Measurements from ENCODE around the gene PFN1. TPM values are rescaled to one million over a fixed set of nuclear protein-coding genes. Genes with fewer than 3 reads are reported as not detected.

Gene PFN1
- total RNA-seq, 1 experiment from 2014 or later = 1,213 TPM

DNA sequence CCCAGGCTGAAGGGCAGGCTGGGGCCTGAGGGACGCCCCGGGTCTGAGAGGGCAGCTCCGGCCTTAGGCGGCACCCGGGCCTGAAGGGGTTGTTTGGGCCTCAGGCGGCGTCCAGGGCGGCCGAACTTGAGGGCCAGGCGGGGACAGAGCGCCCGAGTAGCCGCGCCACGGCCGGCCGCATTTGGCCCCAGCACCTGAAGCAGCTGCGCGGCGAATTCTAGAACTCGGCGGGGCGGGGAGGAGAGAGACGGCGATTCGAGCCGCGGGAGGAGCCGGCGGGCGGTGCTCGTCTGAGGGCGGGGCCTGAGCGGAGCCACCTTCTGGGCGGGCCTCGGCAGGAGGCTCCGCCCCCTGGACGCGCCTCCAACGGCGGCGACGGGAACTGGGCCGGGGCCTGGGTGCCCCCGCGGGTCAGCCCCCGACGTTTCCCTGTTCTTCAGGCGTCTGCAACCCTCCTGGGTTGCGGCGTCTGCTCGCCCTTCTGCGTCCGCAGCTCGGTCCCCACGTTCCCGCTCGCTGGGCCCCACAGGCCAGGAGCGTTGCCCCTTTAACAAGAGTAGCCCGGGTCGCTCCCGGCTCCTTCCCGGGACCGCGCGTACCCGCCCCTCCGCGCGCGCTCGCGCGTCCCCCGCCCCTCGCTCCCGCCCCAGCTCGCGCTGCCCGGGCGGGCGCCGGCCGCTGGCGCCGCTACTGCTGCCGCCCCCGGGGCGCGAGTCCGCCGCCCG is 49.1 kb upstream of the PFN1 start, which contains the start of the genes INCA1 and KIF1C:
INCA1 (minus strand) TSS at position 221 of the 725 bp plus-strand sequence. CDS start 3,085 bp downstream, outside the sequence.
KIF1C (plus strand) TSS at position 649 of the 725 bp plus-strand sequence. CDS start 2,297 bp downstream, outside the sequence.
- ATAC-seq = peak; percentile 89
- no peak for TF ChIP-seq EGR1 (IDR thresholded peaks at IDR 0.05; ENCODE audit: low read depth)
- peak; percentile 85 for TF ChIP-seq POLR2AphosphoS5 (IDR thresholded peaks at IDR 0.05; ENCODE audit: low read depth, low read length)
- TF ChIP-seq SIN3A (IDR thresholded peaks at IDR 0.05; ENCODE audit: low read depth) = peak; percentile 12; the same call in 1 of the 2 replicates
- TF ChIP-seq, protein P1, sequence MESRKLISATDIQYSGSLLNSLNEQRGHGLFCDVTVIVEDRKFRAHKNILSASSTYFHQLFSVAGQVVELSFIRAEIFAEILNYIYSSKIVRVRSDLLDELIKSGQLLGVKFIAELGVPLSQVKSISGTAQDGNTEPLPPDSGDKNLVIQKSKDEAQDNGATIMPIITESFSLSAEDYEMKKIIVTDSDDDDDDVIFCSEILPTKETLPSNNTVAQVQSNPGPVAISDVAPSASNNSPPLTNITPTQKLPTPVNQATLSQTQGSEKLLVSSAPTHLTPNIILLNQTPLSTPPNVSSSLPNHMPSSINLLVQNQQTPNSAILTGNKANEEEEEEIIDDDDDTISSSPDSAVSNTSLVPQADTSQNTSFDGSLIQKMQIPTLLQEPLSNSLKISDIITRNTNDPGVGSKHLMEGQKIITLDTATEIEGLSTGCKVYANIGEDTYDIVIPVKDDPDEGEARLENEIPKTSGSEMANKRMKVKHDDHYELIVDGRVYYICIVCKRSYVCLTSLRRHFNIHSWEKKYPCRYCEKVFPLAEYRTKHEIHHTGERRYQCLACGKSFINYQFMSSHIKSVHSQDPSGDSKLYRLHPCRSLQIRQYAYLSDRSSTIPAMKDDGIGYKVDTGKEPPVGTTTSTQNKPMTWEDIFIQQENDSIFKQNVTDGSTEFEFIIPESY (IDR thresholded peaks at IDR 0.05; ENCODE audit: extremely low read depth, insufficient replicate concordance, low read length) = no peak
- TF ChIP-seq, protein P2, sequence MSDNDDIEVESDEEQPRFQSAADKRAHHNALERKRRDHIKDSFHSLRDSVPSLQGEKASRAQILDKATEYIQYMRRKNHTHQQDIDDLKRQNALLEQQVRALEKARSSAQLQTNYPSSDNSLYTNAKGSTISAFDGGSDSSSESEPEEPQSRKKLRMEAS (IDR thresholded peaks at IDR 0.05) = peak; percentile 36; the same call in 1 of the 2 replicates
- TF ChIP-seq SP1 (IDR thresholded peaks at IDR 0.05; ENCODE audit: low read depth) = peak; percentile 80
- no peak for TF ChIP-seq POLR2A (IDR thresholded peaks at IDR 0.05; ENCODE audit: borderline replicate concordance, extremely low read depth, insufficient read depth, insufficient read length)
- peak; percentile 62; the same call in 1 of the 2 replicates for TF ChIP-seq ZFX (IDR thresholded peaks at IDR 0.05)
- no peaks in the 10 kb centered on the region for H3K9me2 ChIP-seq (ENCODE audit: insufficient read depth)
- no peaks in the 10 kb centered on the region for H4K20me1 ChIP-seq (ENCODE audit: insufficient read depth)
- H3K27me3 ChIP-seq (ENCODE audit: insufficient read depth, low read length) = no peaks in the 10 kb centered on the region
- peaks cover 16 to 27% of the 10 kb centered on the region in 2 experiments for H3K4me1 ChIP-seq (ENCODE audit: control insufficient read depth in 1 of 2, insufficient read depth in 2 of 2, low read length in 2 of 2)
- H3K9me3 ChIP-seq (ENCODE audit: control insufficient read depth in 1 of 2, insufficient read depth in 1 of 2, low read depth in 1 of 2, low read length in 2 of 2) = no peaks in the 10 kb centered on the region
- H3K9ac ChIP-seq (ENCODE audit: low read length) = peak within 1 kb of the TSS; percentile 90
- H3K36me3 ChIP-seq (ENCODE audit: control insufficient read depth in 1 of 2, insufficient read depth in 2 of 2, low read length in 2 of 2) = peaks cover 12 to 13% of the 10 kb centered on the region in 2 experiments
- ChIA-PET RAD21 (ENCODE audit: low non-redundant PET in 1 of 2, low total read pairs in 2 of 2, uncharacterized antibody in 2 of 2, unreplicated experiment in 2 of 2) (interaction anchor here in 1 of 2 experiments (0.6 kb wide), 1 partner anchor 24 kb away, joined by 4 read pairs; no protein-coding TSS in a partner anchor), CTCF (no interaction called here), POLR2A (interaction anchor here (2.4 kb wide), 1 partner anchor 11 kb away, joined by 16 read pairs; the partner anchor contains the start of gene CAMTA2)
- peak within 1 kb of the TSS; percentile 93 for H3K27ac ChIP-seq (ENCODE audit: low read depth, low read length)
- peaks cover 34% of the 10 kb centered on the region for H3K79me2 ChIP-seq (ENCODE audit: insufficient read depth, low read length)
- no TSS peak for BruUV-seq (replicated peaks)
- no peak within 1 kb of the TSS for H2AFZ ChIP-seq (ENCODE audit: low read depth, low read length, poor library complexity, severe bottlenecking)
- H3K4me2 ChIP-seq (ENCODE audit: low read length) = peak within 1 kb of the TSS; percentile 99
- intact Hi-C loops (cut with micrococcal nuclease) = no loop called here
- peak within 1 kb of the TSS; percentile 92 to 95 for H3K4me3 ChIP-seq (replicated peaks in 1 of 2; ENCODE audit: low read depth in 1 of 2, low read length in 2 of 2)
- DNase-seq (ENCODE audit: low read depth, low spot score) = peak; percentile 72

Measured in HCT116 (cell line).